NCI-H1694 (cell line): Measurements from ENCODE around the gene RORC.
"Not testable (repeated sequence)": the region's sequence is repeated elsewhere in the genome, so short reads cannot be mapped to it uniquely, and the experiment has no call there.

Experiments
- DNase-seq: peaks from one replicate; lab custom pipeline; 2025; lab: John Stamatoyannopoulos, UW

The RORC gene

DNA sequence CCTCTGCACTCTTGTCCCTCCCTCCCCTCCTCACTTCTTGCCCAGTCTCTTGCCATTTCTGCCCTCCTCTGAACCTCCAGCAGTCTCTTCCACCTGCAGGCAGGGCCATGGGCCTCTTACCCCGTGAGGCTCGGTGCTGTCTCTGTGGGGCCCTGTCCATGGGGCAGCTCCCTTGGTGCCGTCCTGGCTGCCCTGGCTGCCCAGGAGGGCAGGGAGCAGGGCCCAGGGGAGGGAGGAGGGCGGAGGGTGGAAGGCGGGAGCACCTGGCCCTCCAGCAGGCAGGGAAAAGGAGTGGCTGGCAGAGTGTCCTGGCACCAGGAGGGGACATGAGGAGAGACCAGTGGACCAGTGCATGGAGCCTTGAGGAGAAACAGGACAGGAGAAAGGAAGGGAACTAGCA, at the start of gene RORC:
Gene RORC, minus strand, starts transcription at position 198 of the 400 bp plus-strand sequence. Its CDS starts 38 bp downstream, at position 160.
- no peak for DNase-seq

DNA sequence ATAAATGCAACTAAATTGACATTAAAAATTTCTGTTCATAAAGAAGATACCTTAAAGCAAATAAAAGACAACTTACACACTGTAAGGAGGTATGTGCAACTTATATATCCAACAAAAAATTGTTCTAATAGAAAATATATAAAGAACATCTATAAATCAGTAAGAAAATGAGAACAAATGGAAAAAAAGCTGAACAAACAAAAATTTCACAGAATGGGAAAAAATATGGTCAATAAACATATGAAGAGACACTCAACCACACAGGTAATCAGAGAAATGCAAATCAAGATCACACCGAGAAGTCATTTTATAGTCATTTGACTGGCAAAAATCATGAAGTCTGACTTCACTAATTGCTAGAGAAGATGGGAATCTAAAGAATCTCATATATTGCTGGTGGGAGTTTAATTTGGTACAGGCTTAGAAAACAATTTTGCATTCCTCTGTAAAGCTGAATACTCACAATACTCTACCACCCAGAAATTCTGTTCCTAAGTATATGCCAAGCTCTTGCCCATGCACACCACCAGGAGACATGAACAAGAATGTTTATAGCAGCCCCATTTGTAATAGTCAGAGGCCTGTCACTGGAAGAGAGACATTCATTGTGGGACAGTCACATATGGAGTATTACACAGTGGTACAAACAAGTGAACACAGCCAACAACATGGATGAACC, 44.0 kb upstream of the RORC start:
- DNase-seq, result no peak

DNA sequence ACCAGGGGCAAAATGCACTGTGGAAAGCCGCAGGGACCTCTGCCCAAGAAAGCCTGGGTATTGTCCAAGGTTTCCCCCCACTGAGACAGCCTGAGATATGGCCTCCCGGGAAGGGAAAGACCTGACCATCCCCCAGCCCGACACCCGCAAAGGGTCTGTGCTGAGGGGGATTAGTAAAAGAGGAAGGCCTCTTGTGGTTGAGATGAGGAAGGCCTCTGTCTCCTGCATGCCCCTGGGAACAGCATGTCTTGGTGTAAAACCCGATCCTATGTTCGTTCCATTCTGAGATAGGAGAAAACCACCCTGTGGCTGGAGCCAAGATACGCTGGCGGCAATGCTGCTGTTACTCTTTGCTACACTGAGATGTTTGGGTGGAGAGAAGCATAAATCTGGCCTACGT, 41.2 kb upstream of the RORC start:
- not testable (repeated sequence) for DNase-seq

DNA sequence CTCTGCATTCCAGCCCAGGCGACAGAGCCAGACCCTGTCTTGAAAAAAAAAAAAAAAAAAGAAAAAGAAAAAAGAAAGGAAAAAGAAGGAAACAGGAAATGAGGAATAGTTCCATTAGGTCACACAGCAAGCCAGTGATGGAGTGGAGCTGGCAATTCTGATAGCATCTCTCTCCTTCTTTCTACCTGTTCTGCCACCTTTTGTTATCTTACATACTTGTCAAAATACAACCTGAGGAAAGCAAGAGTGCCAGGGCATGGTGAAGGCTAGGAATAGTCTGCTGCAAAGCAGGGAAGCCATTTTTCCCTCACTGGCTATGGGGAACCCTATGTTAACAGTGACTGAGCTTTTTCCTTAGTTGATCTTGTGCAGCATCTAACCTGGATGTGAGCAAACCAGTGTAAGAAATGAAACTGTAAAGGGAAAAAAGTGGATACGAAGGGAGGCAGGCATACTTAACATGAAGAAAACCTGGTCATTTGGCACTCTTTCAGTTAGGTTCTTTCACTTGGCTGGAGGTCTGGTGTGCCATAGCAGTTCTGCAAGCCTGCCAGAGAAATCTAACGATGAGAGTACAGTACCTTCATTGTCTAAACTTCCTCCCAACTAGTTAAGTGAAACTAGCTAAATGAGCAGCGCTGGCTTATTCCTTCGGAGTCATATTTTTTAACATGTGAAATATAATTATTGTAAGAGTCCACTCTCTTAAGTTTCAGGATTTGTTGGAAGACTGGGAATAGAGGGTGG, 39.9 kb upstream of the RORC start:
- no peak for DNase-seq

DNA sequence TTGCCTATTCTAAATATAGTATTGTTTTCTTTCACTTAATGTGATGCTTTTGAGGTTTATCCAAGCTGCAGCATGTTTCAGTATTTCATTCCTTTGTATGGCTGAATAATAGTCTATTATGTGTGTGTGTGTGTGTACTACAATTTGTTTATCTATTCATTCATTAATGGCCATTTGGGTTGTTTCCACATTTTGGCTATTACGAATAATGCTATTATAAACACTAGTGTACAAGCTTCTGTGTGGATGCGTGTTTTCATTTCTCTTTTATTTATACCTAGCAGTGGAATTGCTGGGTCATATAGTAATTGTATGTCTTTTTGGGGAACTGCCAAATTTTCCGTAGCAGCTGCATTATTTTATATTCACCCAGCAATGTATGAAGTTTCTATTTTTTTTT, 36.9 kb upstream of the RORC start:
- no peak for DNase-seq

DNA sequence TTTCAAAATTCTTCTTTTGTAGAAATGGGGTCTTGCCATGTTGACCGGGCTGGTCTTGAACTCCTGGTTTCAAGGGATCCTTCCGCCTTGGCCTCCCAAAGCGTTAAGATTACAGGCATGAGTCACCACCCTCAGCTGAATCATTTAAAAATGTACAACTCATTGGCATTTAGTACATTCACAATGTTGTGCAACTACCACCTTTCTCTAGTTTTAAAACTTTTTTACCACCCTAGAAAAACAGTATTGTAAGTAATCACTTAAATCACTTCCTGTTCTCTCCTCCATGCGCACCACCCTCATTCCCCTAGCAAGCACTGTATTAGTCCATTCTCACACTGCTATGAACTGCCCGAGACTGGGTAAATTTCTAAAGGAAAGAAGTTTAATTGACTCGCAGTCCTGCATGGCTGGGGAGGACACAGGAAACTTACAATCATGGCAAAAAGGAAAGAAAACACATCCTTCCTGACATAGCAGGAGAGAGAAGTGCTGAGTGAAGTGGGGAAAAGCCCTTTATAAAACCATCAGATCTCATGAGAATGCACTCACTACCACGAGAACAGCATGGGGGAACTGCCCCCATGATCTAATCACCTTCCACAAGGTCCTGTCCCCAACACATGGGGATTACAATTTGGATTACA, 36.3 kb upstream of the RORC start:
- DNase-seq, result no peak

DNA sequence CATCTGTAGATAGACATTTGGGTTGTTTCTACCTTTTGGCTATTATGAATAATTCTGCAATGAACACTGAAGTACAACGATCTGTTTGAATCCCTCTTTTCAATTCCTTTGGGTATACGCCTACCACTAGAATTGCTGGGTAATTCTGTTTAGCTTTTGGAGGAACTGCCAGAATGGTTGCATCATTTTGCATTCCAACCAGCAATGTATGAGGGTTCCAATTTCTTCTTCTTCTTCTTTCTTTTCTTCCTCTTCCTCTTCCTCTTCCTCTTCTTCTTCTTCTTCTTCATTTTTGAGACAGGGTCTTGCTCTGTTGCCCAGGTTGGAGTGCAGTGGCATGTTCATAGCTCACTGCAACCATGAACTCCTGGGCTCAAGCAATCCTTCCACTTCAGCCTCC, 35.7 kb upstream of the RORC start:
- DNase-seq, result no peak

DNA sequence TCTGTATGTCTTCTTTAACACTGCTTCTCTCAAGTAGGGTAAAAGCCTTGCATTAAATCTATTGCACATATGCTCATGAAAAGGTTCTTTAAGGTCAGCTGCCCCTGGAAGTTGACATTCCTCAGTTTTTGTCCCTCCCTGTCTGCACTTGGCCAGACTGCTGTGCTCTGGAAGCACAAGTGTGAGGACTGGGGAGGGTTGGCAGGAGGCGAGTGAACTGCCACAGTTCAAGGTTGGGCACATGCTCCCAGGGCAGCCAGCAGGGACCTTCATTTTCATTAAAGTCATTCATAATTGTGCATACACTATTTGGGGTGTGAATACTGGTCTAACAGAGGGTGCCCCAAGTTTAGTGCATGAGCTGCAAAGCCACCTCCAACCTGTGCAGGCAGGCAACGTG, 32.8 kb upstream of the RORC start:
- DNase-seq, result no peak

DNA sequence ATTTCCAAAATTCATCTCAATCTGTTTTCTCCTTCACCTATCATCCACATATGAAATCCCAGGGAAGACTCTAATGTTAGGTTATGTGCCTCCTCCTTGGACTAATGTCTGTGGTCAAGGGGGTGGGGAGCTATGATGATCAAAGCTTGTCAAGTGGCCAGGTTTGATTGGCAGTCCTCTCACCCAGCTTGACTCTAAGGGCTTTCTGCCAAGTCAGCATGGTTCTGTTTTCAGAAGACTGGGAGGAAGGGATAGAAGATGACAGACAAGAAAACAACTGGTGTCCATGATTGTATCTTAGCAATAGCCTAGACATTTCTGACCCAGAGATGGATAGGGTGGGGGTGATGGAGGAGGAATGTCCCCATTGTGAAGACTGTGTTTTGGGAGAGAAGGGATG, 31.0 kb upstream of the RORC start:
- DNase-seq, result no peak

DNA sequence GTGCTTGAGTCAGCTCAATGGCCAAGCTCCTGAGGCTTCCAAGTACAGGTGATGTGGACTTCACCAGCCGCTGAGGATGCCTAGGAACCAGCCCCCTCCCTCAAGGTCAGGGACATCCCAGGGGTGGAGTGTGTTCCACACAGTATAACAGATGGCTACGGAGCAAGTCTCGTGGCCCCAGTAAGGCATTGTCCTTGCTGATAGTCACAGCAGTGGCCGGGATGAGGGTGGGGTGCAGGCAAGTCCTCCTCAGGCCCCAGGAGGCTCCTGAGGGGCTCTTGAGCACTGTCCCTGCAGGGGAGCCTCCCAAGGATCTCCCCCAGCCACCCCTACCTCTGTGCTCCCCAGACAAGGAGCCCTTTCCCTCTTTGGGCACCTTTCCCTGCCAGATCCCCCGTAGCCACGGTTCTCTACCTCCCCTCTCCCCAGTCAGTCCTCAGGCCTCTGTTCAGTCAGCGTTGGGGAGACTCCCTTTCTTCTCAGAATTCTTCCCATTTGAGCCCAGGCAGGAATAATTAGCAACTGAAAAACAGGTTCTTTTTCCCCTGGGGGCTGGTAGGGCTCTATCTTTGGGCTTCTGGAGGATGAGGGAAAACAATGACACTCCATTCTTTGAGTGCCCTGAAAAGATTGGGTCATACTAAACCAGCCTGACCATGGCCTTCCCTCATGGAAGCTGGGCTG, 29.0 kb upstream of the RORC start:
- DNase-seq, result no peak

DNA sequence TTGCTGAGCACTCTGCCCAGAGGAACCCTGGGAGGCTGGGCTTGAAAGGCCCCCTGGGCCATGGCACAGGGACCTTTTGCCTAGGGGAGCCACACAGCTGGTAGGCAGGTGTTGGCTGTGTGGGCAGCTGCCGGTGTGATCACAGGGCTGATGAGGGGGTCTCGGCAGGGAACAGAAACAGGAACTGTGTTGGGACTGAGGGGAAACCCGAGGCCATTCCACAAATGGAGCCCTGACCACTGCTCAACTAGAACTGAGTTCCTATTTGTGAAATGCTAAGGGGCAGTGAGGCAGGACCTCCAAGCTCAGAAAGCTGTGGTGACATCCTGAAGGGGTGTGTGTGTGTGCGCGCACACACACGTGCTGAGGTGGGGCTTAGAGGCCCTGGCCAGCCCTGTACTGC, 28.3 kb upstream of the RORC start:
- no peak for DNase-seq

DNA sequence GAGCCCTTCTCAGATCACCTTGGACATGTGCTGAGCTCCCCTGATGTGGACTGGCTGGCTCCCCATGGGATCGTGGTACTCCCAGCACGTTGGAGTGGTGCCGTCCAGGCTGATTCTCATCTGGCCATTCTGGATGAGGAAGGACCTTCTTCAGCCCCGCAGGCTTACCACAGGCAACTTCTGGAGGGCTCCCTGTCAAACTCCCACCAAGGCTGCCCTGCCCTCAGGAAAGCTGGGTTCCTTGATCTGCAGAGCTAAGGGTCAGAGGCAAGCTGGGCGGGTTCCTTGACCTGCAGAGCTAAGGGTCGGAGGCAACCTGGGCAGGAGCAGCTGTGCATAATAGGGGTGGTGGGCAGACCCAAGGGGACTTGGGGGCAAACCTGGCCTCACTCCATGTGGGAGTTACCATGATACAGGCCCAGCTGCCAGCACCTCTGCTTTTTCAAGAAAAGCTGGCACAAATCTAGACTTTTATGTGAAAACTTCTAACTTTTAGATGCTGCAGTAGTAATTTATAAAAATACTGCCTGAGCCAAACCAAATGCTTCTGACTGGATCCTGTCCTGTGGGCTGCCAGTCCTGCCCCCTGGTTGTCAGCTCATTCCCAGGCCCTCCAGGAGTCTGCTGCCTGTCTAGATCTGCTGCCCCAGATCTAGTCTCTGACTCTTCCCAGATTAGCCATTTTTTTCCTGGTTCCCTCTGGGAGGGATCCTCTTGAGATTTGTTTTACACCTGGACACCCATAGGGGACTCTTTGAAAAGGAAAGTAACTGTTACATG, 27.5 kb upstream of the RORC start:
- no peak for DNase-seq

DNA sequence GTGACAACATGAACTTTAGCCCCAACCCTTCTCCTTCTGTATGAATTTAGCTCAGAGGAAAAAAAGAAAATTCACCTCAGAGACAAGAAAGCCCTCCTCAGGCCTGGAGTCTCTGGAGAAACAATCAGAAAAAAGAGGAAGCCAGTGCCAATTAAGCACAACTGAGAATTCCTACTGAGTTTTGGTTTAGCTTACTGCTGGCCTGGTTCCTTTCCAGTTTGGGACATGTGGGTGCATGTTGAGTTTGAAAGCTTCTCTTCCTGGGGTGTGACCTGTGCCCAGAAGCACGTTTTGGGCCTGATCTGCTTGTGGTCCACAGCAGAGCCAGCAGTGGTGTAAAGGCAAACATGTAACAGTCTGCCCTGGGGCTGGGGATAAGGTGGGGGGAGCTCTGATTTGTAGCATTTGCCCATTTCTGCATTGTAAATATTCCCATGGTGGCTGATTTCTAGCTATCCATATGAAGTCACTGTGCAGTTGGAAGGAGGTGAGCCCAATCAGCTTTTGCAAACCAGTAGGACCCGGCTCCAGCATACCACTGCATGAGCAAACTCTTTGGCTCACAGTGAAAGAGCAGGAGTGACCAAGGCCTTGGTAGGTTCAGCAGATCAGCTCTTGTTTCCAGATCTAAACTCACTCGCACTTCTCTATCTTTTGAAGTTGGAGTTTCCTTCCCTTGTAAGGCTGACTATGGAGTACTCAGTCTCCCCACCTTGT, 26.6 kb upstream of the RORC start:
- no peak for DNase-seq

DNA sequence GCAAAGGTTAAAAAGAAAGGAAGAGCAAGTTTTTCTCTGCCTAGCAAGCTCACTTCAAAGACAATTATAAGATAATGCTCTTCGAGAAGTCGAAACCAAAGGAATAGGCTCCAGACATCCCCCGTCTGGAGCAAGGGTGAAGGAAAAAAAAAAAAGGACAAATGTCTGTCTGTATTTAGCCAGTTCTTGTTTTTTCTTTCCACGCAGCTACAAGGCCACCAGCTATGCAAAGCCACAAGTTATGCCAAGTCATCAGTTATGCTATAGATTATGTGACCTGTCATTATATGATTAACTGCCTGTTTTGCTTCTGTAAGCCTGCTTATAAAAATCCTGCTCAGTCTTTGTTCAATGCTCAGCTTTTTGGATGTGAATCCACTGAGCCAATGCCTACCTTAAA, 24.3 kb upstream of the RORC start:
- no peak for DNase-seq

DNA sequence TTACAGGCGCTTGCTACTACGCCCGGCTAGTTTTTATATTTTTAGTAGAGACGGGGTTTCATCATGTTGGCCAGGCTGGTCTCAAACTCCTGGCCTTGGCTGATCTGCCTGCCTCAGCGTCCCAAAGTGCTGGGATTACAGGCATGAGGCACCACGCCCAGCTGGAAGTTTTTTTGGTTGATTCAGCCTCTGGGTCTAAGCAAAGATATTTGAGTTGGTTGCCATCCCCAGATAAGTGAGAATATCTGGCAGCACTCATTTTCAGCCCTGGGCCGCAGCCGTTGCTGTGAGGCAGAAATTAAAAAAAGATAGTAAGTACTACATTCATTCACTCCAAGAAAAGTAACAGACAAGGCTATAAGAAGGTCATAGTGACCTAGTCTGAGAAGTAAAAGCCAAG, 23.9 kb upstream of the RORC start:
- not testable (repeated sequence) for DNase-seq

DNA sequence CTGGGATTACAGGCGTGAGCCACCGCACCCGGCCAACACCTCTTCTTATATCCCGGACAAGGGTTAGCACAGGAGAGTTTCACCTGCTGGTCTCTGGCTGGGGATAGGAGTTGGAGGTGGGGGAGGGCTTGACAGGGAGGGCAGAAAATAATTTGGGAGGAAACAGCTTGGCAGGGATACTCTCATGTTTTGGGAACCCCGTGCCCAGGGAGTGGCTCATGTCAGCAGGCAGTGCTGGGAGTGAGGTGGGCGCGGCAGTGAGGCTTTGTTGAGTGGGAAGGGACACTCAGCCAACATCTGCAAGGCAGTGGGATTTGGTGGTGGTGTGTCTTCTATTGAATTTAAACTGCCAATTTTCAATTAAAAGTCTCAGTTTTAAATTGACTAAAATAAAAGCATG, 23.1 kb upstream of the RORC start:
- no peak for DNase-seq

DNA sequence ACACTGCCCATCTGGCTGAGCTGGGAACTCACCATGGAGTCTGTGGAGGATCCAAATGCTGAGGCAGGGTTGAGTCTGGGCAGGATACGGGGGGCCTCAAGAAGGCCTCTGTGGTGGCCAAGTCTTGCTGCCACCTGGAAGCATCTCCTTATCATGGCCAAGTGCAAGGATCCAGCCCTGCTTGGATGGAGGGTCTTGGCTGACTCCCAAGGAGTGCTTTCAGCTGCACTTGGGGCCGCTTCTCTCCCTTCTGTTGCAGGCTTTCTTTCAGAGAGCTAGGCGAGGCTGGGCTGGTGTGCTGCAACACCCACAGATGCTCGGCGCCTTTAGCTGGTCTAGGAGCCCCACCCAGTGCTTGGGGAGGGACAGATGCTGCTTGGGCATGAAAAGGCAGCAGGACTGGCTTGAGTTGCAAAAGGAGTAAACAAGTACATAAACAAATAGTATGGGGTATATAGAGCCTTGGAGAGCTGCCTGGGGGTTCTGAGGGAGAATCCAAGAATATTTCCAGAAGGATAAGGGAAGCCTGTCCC, 21.9 kb upstream of the RORC start, which contains the start of gene THEM5:
Gene THEM5, minus strand, starts transcription at position 302 of the 533 bp plus-strand sequence. Its CDS starts 147 bp downstream, at position 155.
- no peak for DNase-seq

DNA sequence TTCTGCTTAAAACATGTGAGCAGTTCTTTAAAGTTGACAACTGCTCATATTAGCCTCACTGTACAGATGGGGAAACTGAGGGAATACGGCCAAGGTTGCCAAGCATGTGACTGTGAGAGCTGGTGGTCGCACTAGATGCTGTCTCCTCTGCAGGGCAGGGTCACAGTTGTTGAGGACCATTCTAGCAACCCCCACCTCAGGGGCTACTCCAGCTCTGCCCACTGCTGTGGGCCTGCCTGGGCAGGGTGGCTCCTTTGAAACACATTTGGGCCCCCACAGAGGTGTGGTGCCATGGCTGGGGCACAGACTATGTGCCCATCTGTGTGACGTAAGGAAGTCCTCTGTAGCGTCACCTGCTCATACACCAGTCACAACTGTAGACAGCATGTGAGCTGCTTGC, 21.1 kb upstream of the RORC start:
- DNase-seq, result no peak

DNA sequence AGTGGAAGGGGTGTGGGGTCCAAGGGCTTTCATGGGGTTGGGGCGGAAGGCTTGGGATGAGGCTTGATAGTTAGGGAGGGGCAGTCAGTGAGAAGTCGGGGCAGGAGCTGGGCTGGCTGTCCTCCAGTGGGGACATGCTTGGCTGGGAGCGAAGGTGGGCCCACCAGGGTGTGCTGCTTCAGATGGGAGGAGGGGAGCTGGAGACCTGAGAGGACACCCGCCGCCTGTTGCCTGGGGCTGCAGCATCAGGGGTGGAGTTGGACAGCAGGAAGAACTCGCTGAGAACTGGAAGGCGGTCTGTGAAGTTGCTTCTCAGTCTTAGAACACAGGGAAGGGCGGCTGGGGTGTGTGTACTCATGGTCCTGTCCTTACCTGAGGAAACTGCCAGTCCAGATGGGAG, 20.3 kb upstream of the RORC start:
- no peak for DNase-seq

DNA sequence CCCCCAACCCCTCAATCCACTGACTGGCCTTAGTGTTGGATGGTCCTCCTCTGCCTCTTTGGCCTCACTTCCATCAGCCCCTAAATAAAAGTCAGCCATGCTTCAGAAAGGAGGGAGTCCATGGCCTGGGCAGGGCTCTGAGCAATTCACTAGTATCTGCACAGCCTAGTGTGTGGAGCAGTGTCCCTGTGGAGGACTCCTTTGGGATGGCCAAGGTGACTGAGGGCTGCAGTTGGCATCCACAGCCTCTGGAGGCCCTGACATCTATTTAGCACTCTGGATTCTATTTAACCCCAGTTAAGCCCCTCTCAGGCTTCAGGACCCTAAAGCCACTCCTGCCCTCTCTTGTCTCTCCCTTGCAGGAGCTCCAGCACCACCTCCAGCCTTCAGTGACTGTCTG, 18.3 kb upstream of the RORC start:
- DNase-seq, result no peak

DNA sequence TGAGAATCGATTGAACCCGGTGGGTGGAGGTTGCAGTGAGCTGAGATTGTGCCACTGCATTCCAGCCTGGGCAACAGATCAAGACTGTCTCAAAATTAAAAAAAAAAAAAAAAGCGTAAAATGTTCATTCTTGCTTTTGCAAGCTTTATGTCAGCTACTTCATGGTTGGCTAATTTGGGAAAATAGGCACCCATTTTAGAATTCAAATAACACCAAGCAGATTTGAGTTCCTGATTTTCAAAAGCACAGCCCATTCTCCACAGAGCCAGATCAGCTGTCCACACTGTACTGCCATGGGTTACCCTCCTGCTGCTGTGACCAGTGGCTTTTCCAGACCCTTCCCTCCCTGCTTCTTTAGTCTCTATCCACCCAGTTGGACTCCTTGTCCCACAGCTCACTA, 17.5 kb upstream of the RORC start:
- DNase-seq, result no peak
